HG03457 (cell line): Measurements from ENCODE around the gene PDE10A.
"Not testable (repeated sequence)": the region's sequence is repeated elsewhere in the genome, so short reads cannot be mapped to it uniquely, and the experiment has no call there.

ENCODE experiments used
- ATAC-seq: cut with Tn5 transposase; IDR thresholded peaks from one replicate; pipeline ENCODE4 v1.9.1; 2021; ENCODE audit warnings: moderate number of reproducible peaks; ENCODE audit not compliant: unreplicated experiment

The PDE10A gene

GRCh38 chr6:165594584-165595333 lies 68.3 kb downstream of the PDE10A start:
- no peak for ATAC-seq

GRCh38 chr6:165592947-165593346 lies 70.1 kb downstream of the PDE10A start:
- not testable (repeated sequence) for ATAC-seq

GRCh38 chr6:165588515-165588914 lies 74.5 kb downstream of the PDE10A start:
- no peak for ATAC-seq

DNA sequence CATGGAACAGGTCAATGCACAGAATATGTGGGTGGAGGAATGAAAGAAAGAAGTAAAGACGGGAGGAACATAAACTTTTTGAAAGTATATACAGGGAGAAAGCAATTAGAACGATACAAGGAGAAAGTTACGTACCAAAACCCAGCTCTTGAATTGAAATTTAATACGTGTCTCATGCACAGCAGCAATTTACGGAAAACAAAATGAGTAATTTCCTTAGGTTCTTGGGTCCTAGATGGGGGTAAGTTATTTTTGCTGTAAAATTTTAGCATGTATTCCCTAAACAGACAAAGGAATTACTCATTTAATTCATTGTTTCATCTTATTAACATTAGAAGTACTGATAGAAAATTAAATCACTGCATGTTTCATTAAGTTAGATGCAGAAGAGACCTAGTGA lies 75.8 kb downstream of the PDE10A start:
- no peak for ATAC-seq

DNA sequence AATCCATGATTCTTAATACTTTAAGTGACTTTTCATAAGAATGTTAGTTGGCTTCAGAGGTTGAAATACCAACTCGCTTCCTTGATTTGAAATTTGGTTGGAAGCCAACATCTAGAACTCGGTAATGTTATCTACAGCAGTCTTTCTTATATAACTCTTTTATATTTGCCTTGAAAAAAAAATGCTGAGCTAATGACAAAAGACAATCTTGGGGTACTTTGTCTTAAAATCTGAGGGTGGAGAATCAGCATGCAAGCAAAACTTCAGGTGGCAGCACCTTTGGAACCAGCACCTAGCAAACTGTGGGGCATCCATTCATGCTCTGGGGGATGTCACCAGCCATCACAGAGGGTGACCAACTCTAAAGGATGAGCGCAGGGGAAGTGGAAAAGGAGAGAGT lies 76.3 kb downstream of the PDE10A start:
- ATAC-seq, result no peak

- ATAC-seq, result no peak
These were observed 78.0 kb downstream of the PDE10A start for GRCh38 chr6:165585060-165585459.

DNA sequence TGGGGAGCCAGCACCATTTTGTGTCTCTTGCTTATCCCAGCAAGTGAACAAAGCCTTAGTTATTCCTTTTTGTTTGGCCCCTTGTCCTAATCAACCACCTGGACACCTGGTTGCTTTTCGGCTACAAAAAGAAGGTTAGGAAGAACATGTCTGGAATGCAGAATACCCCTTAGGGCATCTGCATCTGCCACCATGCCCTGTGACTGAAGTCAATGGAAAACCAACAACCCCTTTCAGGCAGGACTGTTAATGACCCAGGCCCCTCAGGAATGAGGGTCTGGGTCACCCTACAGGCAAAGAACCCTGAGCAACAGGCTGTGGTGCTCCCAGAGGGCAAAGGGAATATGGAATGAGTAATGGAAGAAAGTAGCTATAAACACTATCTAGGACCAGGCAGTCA lies 78.5 kb downstream of the PDE10A start:
- no peak for ATAC-seq

DNA sequence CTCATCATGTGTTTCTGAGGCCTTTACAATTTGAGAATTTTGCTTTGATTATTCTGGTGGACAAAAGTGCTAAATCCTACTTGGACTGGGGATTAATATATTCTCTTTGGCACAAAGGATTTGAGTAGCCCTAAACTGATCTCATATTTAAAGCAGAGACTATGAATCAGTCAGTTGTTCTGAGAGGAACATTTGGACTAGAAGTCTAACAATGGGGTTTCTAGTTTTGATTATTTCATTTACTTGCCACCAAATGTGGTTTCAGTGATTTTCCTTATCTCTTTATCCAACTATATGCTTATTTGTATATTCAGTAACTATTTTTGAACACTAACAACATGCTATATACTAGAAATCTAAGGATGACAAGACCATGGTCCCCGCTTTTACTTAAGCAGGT lies 81.4 kb downstream of the PDE10A start:
- no peak for ATAC-seq

DNA sequence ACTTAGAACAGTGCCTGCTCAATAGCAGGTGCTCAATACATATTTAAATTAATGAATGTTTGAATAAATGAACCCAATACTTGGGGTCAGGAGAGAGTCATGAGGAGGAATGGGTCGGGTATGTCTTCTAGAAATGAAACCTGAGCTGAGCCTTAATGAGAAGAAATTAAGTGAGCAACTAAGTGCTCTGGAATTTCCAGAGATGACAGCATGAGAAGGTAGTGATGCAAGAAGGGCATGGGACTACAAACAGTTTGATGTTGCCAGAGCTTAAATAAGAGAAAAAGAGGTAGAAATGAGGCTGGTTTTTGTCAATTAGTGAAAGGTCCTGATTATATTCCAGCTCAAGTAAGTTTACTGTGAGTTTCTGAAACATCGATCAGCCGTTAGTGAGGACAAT lies 82.9 kb downstream of the PDE10A start:
- ATAC-seq, result no peak

DNA sequence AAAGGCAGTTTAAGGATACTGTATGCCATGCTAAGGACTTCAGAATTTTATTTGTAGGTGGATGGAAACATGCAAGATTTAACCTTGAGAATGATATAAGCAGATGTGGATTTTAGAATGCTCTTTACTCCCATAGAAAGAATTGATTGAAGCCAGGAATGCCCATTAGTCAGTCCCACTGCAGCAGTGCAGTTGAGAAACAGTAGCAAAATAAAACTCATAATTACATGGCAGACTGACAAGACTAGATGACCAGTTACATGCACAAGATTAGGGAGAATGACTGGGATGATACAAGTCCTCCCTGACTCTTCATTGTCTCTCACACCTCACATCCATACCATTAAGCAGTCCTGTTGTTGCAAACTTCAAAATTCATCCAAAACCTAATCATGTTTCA lies 83.9 kb downstream of the PDE10A start:
- no peak for ATAC-seq

- ATAC-seq, result no peak
These were observed 85.5 kb downstream of the PDE10A start for GRCh38 chr6:165577556-165577955.

DNA sequence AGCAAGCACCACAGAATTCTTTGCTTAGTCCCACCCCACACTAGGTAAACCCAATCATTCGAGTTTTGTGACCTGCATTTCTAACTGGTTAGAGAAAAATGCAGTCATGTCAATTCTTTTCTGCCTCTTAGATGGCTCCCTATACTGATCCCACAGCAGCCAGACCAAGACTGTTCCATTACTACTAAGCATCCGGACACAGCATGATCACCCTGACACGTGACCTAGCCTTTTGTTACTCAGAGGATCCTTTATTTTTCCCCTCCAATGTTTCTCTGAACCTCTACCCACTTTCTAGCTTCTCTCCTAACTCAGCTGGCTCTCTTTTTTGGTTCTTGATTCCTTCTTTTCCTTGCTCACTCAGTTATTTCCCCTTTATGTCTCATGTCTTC lies 87.9 kb downstream of the PDE10A start:
- no peak for ATAC-seq

DNA sequence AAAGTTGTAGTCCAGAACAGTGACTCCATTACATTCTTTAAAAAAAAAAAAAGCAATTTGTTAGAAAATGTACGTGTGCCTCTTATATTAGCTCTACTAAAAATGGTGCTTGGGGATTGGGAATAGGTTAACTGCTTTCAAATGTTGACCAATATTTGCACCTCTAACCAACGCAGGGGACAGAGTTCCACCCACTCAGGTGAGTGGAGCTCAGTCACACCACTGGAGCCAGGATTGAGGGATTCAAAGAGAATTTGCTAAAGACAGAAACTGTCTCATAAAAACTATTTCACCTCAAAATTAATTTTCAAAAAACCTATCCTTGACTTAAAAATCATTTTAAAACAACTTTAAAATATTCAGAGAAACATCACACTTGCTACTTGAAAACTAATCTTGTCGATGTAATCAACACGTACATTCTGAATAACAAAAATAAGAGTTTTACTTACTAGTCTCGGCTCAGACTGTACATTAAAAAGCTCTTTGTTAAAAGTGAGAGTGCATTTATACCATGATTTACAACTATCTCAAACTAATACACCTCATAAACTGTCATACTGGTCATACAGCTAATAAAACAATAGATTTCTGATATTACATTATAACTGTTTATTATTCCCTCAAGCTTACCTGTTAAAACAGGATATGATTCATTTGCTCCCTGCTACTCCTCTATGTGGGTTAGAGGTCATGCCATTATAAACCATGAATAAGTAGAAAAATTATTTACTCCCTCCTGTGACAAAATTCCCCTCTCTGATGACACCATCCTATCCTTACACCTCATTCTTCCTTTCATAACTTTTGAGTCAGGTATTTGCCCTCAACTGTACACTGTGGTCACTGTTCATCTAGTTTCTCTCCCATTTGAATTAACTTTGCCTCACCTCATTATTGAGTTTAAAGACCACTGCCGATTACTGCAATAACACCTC lies 88.6 kb downstream of the PDE10A start:
- peak; percentile 46 for ATAC-seq

DNA sequence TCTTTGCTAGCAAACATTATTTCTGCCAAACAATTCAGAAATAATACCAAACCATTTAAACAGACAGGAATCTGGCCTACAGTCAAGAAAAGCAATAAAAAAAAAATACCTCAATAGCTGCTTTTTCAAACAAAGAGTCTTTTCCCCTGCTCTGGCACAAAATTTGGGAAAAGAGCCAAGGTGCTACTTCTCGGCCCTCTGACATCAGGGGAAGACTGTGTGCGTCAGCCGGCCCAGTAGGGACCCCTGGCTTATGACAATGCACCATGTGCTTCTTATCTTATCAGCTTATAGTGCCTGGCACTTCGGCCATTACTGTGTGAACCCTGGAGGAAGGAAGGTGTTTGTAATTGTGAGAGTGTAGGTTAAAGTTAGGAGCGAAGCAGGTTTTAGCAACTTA lies 89.4 kb downstream of the PDE10A start:
- no peak for ATAC-seq

- peak; percentile 70 for ATAC-seq
These were observed 91.3 kb downstream of the PDE10A start for GRCh38 chr6:165571721-165572132.

DNA sequence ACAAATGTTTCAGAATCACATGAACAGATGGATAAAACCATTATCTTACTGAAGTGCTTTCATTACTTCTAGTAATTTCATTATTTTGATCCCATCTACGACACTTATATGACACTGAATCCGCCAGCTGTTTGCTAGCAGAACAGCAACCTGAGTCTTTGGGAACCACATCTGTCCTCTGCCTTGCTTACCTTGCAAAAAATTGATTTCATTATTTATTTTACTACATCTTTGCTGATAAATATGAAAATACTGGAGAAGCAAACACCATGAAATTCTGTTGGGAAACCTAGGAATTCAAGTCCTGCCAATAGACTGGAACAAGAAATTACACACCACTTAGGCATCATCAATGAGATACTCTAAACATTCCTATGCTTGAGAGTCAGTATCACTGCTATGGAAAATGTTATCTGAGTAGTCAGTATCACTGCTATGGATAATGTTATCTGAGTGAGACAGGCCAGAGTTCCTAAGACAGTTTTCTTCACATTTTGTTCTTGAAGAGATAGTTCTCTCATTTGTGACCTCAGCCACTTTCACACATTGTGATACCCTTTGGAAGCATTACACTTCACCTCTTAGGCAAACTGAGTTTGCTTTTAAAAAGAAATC lies 91.9 kb downstream of the PDE10A start:
- ATAC-seq, result no peak

DNA sequence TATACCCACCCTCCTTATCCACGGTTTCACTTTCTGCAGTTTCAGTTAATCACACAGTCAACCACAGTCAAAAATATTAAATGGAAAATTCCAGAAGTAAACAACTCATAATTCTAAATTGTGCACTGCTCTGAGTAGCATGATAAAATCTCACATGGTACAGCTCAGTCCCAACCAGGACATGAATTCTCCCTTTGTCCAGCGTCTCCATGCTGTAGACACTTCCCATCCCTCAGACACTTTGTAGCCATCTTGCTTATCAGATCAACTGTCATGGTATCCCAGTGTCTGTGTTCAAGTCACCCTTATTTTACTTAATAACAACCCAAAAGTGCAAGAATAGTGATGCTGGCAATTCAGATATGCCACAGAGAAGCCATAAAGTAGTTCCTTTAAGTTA lies 94.7 kb downstream of the PDE10A start:
- ATAC-seq, result no peak

DNA sequence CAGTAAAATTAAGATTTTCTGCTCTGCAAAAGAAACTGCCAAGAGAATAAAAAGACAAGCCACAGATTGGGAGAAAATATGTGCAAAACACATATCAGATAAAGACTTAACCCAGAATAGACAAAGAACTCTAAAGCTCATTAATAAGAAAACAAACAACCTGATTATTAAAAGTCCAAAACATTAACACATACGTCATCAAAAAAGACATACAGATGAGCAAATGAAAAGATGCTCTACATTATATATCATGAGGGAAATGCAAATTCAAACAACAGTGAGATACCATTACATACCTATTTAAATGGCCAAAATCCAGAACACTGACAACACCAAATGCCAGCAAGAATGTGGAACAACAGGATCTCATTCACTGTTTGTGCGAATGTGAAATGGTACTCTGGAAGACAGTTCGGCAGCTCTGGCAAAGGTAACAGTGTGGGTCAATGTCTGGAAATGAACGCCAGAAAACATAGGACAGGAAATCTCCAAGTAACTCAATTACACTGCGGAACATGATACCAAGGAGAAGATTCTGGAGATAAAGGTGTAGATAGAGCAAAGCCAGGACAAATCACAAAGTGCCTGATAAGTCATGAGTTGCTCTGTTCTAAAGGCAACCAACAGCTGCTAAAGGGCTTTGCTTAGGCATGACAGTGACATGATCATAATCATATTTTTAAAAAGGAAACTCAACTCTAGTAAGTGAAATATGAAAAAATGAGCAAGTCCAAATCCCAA lies 96.8 kb downstream of the PDE10A start:
- ATAC-seq, result no peak

DNA sequence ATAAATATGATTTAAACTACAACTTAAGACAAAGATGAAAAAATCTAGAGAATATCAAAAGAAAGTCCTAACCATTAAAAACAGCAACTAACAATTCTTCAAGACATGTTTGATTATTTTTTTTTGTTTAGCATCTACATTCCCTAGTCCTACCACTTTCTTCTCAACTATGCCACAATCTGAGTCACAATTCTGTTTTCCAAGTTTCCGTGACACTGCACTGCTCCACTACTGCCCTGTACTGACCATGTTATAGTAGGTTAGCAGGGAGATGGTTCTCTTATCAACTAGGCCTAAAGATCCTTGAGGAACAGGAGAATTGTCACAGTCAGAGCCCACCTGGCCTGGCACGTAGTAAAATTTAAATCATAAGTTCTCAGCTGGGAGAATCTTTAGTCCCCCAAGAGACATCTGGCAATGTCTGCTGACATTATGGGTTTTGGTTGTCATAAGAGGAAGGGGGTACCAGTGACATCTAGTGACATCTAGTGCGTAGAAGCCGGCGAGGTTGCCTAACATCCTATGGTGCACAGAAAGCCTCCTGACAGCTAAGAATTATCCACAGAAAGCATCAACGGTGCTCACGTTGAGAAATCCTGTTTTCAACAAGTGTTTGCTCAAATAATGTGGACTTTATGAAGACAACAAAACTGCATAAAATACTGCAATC lies 100.5 kb downstream of the PDE10A start:
- ATAC-seq, result no peak

GRCh38 chr6:165559632-165560031 lies 103.4 kb downstream of the PDE10A start:
- no peak for ATAC-seq
